ENCODE results near the gene NSF. TPM values are rescaled to one million over a fixed set of nuclear protein-coding genes. Genes with fewer than 3 reads are reported as not detected.

Gene NSF
- polyA plus RNA-seq, 2 of the 4 experiments (the other 2 are of a cell fraction) = 30.1 to 63.1 TPM

DNA sequence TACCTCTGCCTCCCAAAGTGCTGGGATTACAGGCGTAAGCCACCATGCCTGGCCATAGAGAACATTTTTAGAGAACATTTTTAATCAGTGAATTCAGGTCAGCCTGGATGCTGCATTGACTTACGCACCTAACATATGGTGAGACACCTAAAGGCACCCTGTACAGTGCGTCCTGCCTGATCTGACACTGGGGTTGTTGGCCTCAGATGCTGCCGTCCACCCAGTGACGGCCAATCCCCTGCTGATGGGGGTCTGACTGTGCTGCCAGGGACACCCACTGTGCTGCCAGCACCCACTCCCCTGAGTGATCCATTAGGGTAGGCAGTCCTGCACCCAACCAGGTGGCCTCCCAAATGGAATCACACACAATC lies 189.5 kb downstream of the NSF start (continued):
- TF ChIP-seq, protein P1, sequence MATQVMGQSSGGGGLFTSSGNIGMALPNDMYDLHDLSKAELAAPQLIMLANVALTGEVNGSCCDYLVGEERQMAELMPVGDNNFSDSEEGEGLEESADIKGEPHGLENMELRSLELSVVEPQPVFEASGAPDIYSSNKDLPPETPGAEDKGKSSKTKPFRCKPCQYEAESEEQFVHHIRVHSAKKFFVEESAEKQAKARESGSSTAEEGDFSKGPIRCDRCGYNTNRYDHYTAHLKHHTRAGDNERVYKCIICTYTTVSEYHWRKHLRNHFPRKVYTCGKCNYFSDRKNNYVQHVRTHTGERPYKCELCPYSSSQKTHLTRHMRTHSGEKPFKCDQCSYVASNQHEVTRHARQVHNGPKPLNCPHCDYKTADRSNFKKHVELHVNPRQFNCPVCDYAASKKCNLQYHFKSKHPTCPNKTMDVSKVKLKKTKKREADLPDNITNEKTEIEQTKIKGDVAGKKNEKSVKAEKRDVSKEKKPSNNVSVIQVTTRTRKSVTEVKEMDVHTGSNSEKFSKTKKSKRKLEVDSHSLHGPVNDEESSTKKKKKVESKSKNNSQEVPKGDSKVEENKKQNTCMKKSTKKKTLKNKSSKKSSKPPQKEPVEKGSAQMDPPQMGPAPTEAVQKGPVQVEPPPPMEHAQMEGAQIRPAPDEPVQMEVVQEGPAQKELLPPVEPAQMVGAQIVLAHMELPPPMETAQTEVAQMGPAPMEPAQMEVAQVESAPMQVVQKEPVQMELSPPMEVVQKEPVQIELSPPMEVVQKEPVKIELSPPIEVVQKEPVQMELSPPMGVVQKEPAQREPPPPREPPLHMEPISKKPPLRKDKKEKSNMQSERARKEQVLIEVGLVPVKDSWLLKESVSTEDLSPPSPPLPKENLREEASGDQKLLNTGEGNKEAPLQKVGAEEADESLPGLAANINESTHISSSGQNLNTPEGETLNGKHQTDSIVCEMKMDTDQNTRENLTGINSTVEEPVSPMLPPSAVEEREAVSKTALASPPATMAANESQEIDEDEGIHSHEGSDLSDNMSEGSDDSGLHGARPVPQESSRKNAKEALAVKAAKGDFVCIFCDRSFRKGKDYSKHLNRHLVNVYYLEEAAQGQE (IDR thresholded peaks at IDR 0.05) = no peak
- TF ChIP-seq GATA3 (IDR thresholded peaks at IDR 0.05; ENCODE audit: borderline replicate concordance) (no peak), CTCF (IDR thresholded peaks at IDR 0.05) (no peak), RCOR1 (IDR thresholded peaks at IDR 0.05; ENCODE audit: low read depth, low read length) (no peak)

DNA sequence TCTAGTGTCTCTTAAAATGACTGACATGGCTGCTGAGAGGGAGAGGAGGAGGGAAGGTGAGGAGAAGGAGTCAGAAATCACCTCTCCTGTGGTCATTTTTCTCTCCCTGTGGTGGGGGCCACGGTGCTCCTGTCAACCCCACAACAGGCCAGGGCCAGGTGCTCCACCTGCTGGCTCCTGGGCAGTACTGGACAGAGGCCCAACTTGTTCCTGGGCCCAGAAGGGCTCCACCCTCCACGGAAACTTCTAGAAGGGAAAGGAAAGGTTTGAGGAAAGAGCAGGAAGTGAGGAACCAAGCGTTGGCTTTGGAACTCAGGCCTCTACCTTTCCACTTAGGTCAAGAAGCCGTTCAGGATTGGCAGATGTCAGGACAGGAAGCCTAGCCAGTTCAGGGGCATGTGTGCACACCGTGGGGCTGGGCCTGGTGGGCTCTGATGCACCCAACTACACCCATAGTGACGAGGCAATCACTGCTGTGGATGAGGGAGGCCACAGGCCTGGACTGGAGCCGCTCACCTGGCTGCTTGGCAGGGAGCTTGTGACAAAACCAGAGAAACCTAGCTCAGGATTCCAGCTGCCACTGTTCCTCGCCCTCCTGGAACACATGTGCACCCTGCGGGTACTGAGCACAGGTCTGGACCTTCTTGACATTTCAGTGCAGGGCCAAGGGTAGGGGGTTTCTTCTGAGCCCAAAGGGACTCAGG lies 191.9 kb downstream of the NSF start:
- ATAC-seq = peak; percentile 85 to 93
- peak; percentile 67 to 74 for DNase-seq (ENCODE audit: low read depth in 1 of 2, low spot score in 1 of 2)
- Histone ChIP-seq H3K4me1 (0 out of 3 replicates have a peak, but pooled peaks cover 3% of the 10 kb centered on the region), H3K27ac (peak overlapping the region in 1 of 2 experiments; percentile 68; a peak in 3 of 6 replicates), H3K4me3 (no peak overlapping the region), H3K4me2 (no peak overlapping the region), H3K9me3 (no peaks in the 10 kb centered on the region)
- ChIA-PET POLR2A (interaction anchor here (0.5 kb wide), 1 partner anchor 12 kb away, joined by 3 read pairs; no protein-coding TSS in a partner anchor), CTCF (interaction anchor here (0.6 to 2.5 kb wide), 14 partner anchors 8 to 524 kb away, joined by 3 to 26 read pairs (median 4); no protein-coding TSS in a partner anchor)
- FAIRE-seq = no peak
- TF ChIP-seq RAD21 (conservative IDR thresholded peaks at IDR 0.05 in 1 of 2, IDR thresholded peaks at IDR 0.05 in 1 of 2) (peak; percentile 90), MAZ (IDR thresholded peaks at IDR 0.05; ENCODE audit: borderline replicate concordance, low read depth, low read length) (peak; percentile 76; the same call in 1 of the 2 replicates), FOXS1 (CRISPR knock-in tag; IDR thresholded peaks at IDR 0.05) (no peak), CTCF (IDR thresholded peaks at IDR 0.05) (peak; percentile 86), ZSCAN20 (CRISPR knock-in tag; IDR thresholded peaks at IDR 0.05) (no peak), MAX (IDR thresholded peaks at IDR 0.05) (0 out of 2 replicates have a peak, but pooled peaks have one; percentile 41), SMC3 (IDR thresholded peaks at IDR 0.05) (peak; percentile 95), RNF2 (IDR thresholded peaks at IDR 0.05; ENCODE audit: borderline replicate concordance, low read depth) (no peak)
- 60% methylated on average over 9 of the region's 9 CpGs for WGBS (ENCODE audit: missing lambda C conversion rate)

DNA sequence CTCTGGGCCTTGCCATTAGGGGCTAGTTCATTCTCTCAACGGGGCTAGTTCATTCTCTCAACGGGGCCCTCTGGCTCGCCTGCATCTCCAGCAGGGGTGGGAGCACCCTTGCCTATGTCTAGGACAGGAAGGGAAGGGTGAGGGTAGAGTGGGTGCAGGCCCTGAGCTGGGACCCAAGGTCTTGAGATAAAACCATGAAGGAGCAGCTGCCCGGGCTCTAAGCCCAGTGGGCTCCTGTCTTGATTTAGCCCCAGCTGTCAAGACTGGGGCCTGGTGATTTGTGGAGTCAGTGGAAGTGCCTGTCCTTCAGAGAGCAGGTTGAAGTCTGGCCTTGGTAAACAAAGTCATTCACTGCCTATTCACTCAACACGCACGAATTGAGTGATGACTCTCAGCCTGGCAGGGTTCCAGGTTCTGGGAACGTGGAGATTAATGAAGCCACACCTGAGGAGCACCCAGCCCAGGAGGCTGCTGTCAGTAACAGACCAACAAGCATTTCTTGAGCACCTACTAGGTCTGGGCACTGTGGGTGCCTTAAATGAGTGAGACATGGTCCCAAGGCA lies 192.6 kb downstream of the NSF start:
- TF ChIP-seq EHF (CRISPR knock-in tag; IDR thresholded peaks at IDR 0.05) (no peak), ZFP36 (IDR thresholded peaks at IDR 0.05; ENCODE audit: borderline replicate concordance, partially characterized antibody) (no peak), ZNF302 (CRISPR knock-in tag; IDR thresholded peaks at IDR 0.05) (no peak)
- no peak for ATAC-seq
- Histone ChIP-seq H3K4me1 (0 out of 3 replicates have a peak, but pooled peaks cover 3% of the 10 kb centered on the region), H3K4me2 (no peak overlapping the region), H3K9me3 (no peaks in the 10 kb centered on the region), H3K27ac (no peak overlapping the region), H3K4me3 (no peak overlapping the region)
- ChIA-PET POLR2A (no interaction called here), CTCF (interaction anchor here (0.6 to 2.5 kb wide), 18 partner anchors 8 to 525 kb away, joined by 3 to 26 read pairs (median 4); no protein-coding TSS in a partner anchor)
- DNase-seq (ENCODE audit: low read depth in 1 of 2, low spot score in 1 of 2) = no peak
- no peak for FAIRE-seq
- 46% methylated on average over 7 of the region's 7 CpGs for WGBS (ENCODE audit: missing lambda C conversion rate)
